HCT116 (cell line): ENCODE results near the gene LGI2. TPM values are rescaled to one million over a fixed set of nuclear protein-coding genes. Genes with fewer than 3 reads are reported as not detected.

Experiments used
- ATAC-seq: fragments of 200-7000 bp; cut with Tn5 transposase; 2 replicates; pipeline ENCODE4 v1.9.1; 2020; ENCODE audit warnings: mild to moderate bottlenecking, moderate library complexity
- BruUV-seq: library from RNA; stranded (reverse); fragments of 400-500 nt; replicated peaks from 2 replicates; lab custom pipeline; 2021; lab: Mats Ljungman, UMichigan
- CTCF ChIA-PET: fragments of 300-600 bp; sonication (Branson Sonifier 250); formaldehyde crosslinking; loops from one replicate; lab custom pipeline; 2021; ENCODE audit warnings: antibody characterized with exemption; lab: Charles Lee
- POLR2A ChIA-PET: fragments of 300-600, 350-600 bp; sonication (Branson Sonifier 250); formaldehyde crosslinking; loops from one replicate; lab custom pipeline; 2021; ENCODE audit warnings: antibody characterized with exemption; lab: Charles Lee
- RAD21 ChIA-PET, 2 experiments: fragments of 300-600 bp; sonication (Branson Sonifier 250); formaldehyde crosslinking; loops; one replicate each; lab custom pipeline; 2023; ENCODE audit warnings: low total read pairs in 2 of 2; ENCODE audit not compliant: uncharacterized antibody in 2 of 2, unreplicated experiment in 2 of 2, low non-redundant PET in 1 of 2; lab: Charles Lee
- DNase-seq: peaks from one replicate; pipeline ENCODE4 v3.0.0-alpha.2; 2010; ENCODE audit warnings: low read depth, low spot score
- H2AFZ ChIP-seq: fragments of 200-600 bp; shearing (Covaris generic), sonication (generic); 2 replicates; pipeline ENCODE4 v1.6.1; 2017; ENCODE audit warnings: low read depth, mixed run types, mixed read lengths, antibody characterized with exemption, low read length; ENCODE audit not compliant: poor library complexity, severe bottlenecking
- H3K27ac ChIP-seq: 2 replicates; pipeline ENCODE4 v1.5.1; 2012; ENCODE audit warnings: low read depth, low read length
- H3K27me3 ChIP-seq: fragments of 200-600 bp; sonication (generic); 2 replicates; pipeline ENCODE4 v1.6.1; 2016; ENCODE audit warnings: mixed run types, low read length, mixed read lengths; ENCODE audit not compliant: insufficient read depth
- H3K36me3 ChIP-seq, 2 experiments: fragments of 200-500 bp in 1 of 2; fragments of 200-600 bp in 1 of 2; sonication (Bioruptor generic) in 1 of 2; sonication (generic) in 1 of 2; 2 replicates each; pipeline versions ENCODE4 v1.5.1 to v1.6.1; 2014 to 2016; ENCODE audit warnings: low read length in 2 of 2, inconsistent platforms in 1 of 2, mixed read lengths in 1 of 2, mixed run types in 1 of 2; ENCODE audit not compliant: insufficient read depth in 2 of 2, control insufficient read depth in 1 of 2
- H3K4me1 ChIP-seq, 2 experiments: fragments of 200-600 bp in 1 of 2; sonication (generic) in 1 of 2; 2 replicates each; pipeline versions ENCODE4 v1.5.1 to v1.6.1; 2012 to 2017; ENCODE audit warnings: low read length in 2 of 2, inconsistent platforms in 1 of 2, mild to moderate bottlenecking in 1 of 2, mixed read lengths in 1 of 2, mixed run types in 1 of 2, moderate library complexity in 1 of 2; ENCODE audit not compliant: insufficient read depth in 2 of 2, control insufficient read depth in 1 of 2
- H3K4me2 ChIP-seq: fragments of 200-600 bp; sonication (generic); 2 replicates; pipeline ENCODE4 v1.6.1; 2017; ENCODE audit warnings: mixed run types, low read length, mixed read lengths
- H3K4me3 ChIP-seq, 2 experiments: fragments of 200-600 bp in 1 of 2; sonication (generic) in 1 of 2; replicated peaks in 1 of 2; 2 replicates each; pipeline ENCODE4 v1.5.1; 2011 to 2016; ENCODE audit warnings: low read length in 2 of 2, control low read depth in 1 of 2, low read depth in 1 of 2, mild to moderate bottlenecking in 1 of 2, mixed read lengths in 1 of 2, mixed run types in 1 of 2
- H3K79me2 ChIP-seq: fragments of 200-600 bp; sonication (generic); 2 replicates; pipeline ENCODE4 v1.6.1; 2017; ENCODE audit warnings: mild to moderate bottlenecking, mixed run types, low read length, moderate library complexity, mixed read lengths; ENCODE audit not compliant: insufficient read depth
- H3K9ac ChIP-seq: fragments of 200-600 bp; sonication (generic); 2 replicates; pipeline ENCODE4 v1.6.1; 2016; ENCODE audit warnings: low read length, mixed read lengths
- H3K9me2 ChIP-seq: fragments of 200-600 bp; sonication (generic), shearing (Covaris generic); 2 replicates; pipeline ENCODE4 v1.6.1; 2017; ENCODE audit warnings: mixed run types, mild to moderate bottlenecking, moderate library complexity; ENCODE audit not compliant: insufficient read depth
- H3K9me3 ChIP-seq, 2 experiments: fragments of 200-500 bp in 1 of 2; fragments of 200-600 bp in 1 of 2; sonication (Bioruptor generic) in 1 of 2; sonication (generic) in 1 of 2; 2 replicates each; pipeline ENCODE4 v1.6.1; 2014 to 2017; ENCODE audit warnings: low read length in 2 of 2, mixed read lengths in 2 of 2, inconsistent platforms in 1 of 2, low read depth in 1 of 2, mild to moderate bottlenecking in 1 of 2, mixed run types in 1 of 2, moderate library complexity in 1 of 2; ENCODE audit not compliant: control insufficient read depth in 1 of 2, insufficient read depth in 1 of 2
- H4K20me1 ChIP-seq: fragments of 200-600 bp; sonication (generic), shearing (Covaris generic); 2 replicates; pipeline ENCODE4 v1.6.1; 2017; ENCODE audit warnings: mixed run types, mild to moderate bottlenecking, moderate library complexity; ENCODE audit not compliant: insufficient read depth
- CBX3 ChIP-seq: IDR thresholded peaks from 2 replicates; pipeline ENCODE4 v1.6.1; 2012; ENCODE audit warnings: low read depth
- CEBPB ChIP-seq: IDR thresholded peaks from 2 replicates; pipeline ENCODE4 v1.6.1; 2012; ENCODE audit warnings: low read depth
- EGR1 ChIP-seq: IDR thresholded peaks from 2 replicates; pipeline ENCODE4 v1.6.1; 2012; ENCODE audit warnings: low read depth
- ELF1 ChIP-seq: IDR thresholded peaks from 2 replicates; pipeline ENCODE4 v1.6.1; 2012; ENCODE audit warnings: low read depth, borderline replicate concordance
- EZH2 ChIP-seq: fragments of 200-600 bp; sonication (generic); IDR thresholded peaks from 2 replicates; pipeline ENCODE4 v1.6.1; 2017; ENCODE audit warnings: antibody characterized with exemption, mixed run types
- FOSL1 ChIP-seq: IDR thresholded peaks from 2 replicates; pipeline ENCODE4 v1.6.1; 2012; ENCODE audit warnings: low read depth
- JUND ChIP-seq: IDR thresholded peaks from 2 replicates; pipeline ENCODE4 v1.6.1; 2012
- POLR2A ChIP-seq: IDR thresholded peaks from 2 replicates; pipeline ENCODE4 v1.7.0; 2011; ENCODE audit warnings: borderline replicate concordance; ENCODE audit not compliant: insufficient read depth, insufficient read length; ENCODE audit errors: extremely low read depth
- POLR2AphosphoS5 ChIP-seq: IDR thresholded peaks from 2 replicates; pipeline ENCODE4 v1.6.1; 2011; ENCODE audit warnings: mild to moderate bottlenecking, low read depth, low read length, moderate library complexity
- SIN3A ChIP-seq: IDR thresholded peaks from 2 replicates; pipeline ENCODE4 v1.6.1; 2012; ENCODE audit warnings: low read depth
- SP1 ChIP-seq: IDR thresholded peaks from 2 replicates; pipeline ENCODE4 v1.6.1; 2012; ENCODE audit warnings: low read depth
- SRF ChIP-seq: IDR thresholded peaks from 2 replicates; pipeline ENCODE4 v1.6.1; 2012; ENCODE audit warnings: low read depth
- TCF7L2 ChIP-seq: IDR thresholded peaks from 2 replicates; pipeline ENCODE4 v1.7.0; 2011; ENCODE audit warnings: borderline replicate concordance, inconsistent platforms; ENCODE audit not compliant: insufficient read depth, insufficient read length; ENCODE audit errors: extremely low read depth
- YY1 ChIP-seq: IDR thresholded peaks from 2 replicates; pipeline ENCODE4 v1.6.1; 2011; ENCODE audit warnings: low read length, low read depth, moderate library complexity, mild to moderate bottlenecking; ENCODE audit not compliant: insufficient replicate concordance; ENCODE audit errors: extremely low read depth
- ZBTB33 ChIP-seq: IDR thresholded peaks from 2 replicates; pipeline ENCODE4 v1.6.1; 2011; ENCODE audit warnings: mild to moderate bottlenecking, low read length, moderate library complexity; ENCODE audit not compliant: insufficient replicate concordance; ENCODE audit errors: extremely low read depth
- ZNF274 ChIP-seq: fragments of 200-500 bp; sonication (Bioruptor generic); IDR thresholded peaks from 2 replicates; pipeline ENCODE4 v1.6.1; 2014; ENCODE audit warnings: mild to moderate bottlenecking, low read depth, low read length, inconsistent platforms
- intact Hi-C: fragments of 100-400 bp; cut with micrococcal nuclease; formaldehyde crosslinking; loops from 2 replicates; pipeline ENCODE4 v1.10.0; 2022
- total RNA-seq: library from RNA; stranded (reverse); gene quantifications from one replicate; pipeline ENCODE4 v1.2.1, GENCODE V29; 2021; ENCODE audit not compliant: unreplicated experiment
- TF ChIP-seq, protein P1 (sequence below): IDR thresholded peaks from 2 replicates; pipeline ENCODE4 v1.6.1; 2012

The LGI2 gene
- total RNA-seq, 1 experiment from 2014 or later = not detected

- ATAC-seq (no peak), DNase-seq (no peak)
- POLR2A ChIA-PET = no interaction called here
- Histone ChIP-seq H3K36me3 (no peaks in the 10 kb centered on the region), H3K9me3 (no peaks in the 10 kb centered on the region), H3K4me2 (no peak overlapping the region), H3K4me3 (no peak overlapping the region), H3K9ac (no peak overlapping the region), H4K20me1 (no peaks in the 10 kb centered on the region), H2AFZ (no peak overlapping the region), H3K27ac (no peak overlapping the region), H3K9me2 (no peaks in the 10 kb centered on the region), H3K4me1 (no peaks in the 10 kb centered on the region), H3K79me2 (no peaks in the 10 kb centered on the region), H3K27me3 (no peaks in the 10 kb centered on the region)
- intact Hi-C loops = no loop called here
- no TSS peak for BruUV-seq
- CTCF ChIA-PET = no interaction called here
- RAD21 ChIA-PET = no interaction called here
- no peak for TF ChIP-seq EZH2
- TF ChIP-seq, protein P1, sequence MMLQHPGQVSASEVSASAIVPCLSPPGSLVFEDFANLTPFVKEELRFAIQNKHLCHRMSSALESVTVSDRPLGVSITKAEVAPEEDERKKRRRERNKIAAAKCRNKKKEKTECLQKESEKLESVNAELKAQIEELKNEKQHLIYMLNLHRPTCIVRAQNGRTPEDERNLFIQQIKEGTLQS = no peak
- TF ChIP-seq POLR2A = no peak
- TF ChIP-seq JUND = no peak
- no peak for TF ChIP-seq YY1
- no peak for TF ChIP-seq SIN3A
- no peak for TF ChIP-seq CBX3
- TF ChIP-seq FOSL1 = no peak
- no peak for TF ChIP-seq SRF
- no peak for TF ChIP-seq TCF7L2
- no peak for TF ChIP-seq CEBPB
- no peak for TF ChIP-seq ZNF274
- no peak for TF ChIP-seq ELF1
- TF ChIP-seq SP1 = no peak
- no peak for TF ChIP-seq EGR1
- TF ChIP-seq ZBTB33 = no peak
- TF ChIP-seq POLR2AphosphoS5 = no peak
- TF ChIP-seq, all 23 proteins: peak for 0
Observed at GRCh38 chr4:25062098-25062497, 31.4 kb upstream of the LGI2 start.
